Measurements from ENCODE around the gene LRRC4C.

The LRRC4C gene

DNA sequence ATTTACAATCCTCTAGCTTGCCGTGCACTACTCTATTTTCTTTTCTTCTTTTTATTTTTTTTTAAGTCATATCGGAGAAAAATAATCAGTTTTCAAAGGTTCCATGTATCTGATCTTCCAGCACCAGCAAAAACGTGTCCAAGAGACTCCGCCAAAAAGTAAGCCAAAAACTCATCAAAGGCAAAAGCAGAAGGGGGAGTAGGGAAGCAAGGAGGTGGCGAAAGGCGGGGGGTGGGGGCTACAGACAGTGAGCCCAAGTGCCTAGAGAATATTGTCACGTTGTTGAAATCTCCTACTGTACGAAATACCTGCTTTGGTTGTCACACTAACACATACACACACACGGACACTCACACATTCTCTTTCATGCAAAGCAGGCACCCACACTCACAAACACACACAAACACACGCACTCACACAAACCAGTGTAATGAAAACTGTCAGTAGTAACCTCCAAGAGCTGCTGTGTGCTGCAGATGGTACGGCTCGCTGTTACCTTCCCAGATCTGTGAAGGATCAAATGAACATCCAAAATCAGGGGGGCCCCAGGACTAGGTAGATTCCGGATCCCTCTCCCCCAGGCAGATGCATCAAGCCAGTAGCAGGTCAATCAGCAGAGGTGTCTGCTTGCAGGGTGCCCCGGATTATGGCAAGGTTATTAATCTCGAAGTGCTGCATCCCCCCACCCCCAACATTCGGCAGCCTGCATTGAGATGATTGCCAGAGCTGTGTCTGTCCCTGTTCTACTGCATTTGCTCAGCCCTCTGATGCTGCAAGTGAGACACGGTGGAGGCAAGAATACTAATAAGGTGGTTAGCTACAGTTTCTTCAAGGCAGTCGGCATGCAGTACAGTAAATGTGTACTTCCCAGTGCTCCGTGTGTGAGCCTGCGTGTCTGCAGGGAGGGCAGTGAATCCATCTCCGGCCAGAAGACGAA is at the start of gene LRRC4C:
Gene LRRC4C, minus strand, starts transcription at position 188 of the 937 bp plus-strand sequence.
- DNase-seq (ENCODE audit: low read depth, low spot score) = no peak

DNA sequence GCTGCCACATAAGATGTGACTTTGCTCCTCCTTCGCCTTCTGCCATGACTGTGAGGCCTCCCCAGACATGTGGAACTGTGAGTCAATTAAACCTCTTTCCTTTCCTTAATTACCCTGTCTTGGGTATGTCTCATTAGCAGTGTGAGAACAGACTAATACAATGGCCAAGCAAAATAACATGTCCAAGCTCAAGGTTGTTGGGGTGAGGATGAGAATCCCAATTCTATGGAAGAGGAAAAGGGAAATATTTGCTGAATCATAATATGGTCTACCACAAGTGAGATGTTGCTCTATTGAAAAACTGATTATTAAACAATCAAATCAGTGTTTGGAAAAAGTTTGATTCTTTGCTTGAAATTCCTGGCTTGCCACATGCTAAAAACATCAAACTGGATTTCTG is 48.7 kb upstream of the LRRC4C start:
- DNase-seq (ENCODE audit: low read depth, low spot score) = no peak

DNA sequence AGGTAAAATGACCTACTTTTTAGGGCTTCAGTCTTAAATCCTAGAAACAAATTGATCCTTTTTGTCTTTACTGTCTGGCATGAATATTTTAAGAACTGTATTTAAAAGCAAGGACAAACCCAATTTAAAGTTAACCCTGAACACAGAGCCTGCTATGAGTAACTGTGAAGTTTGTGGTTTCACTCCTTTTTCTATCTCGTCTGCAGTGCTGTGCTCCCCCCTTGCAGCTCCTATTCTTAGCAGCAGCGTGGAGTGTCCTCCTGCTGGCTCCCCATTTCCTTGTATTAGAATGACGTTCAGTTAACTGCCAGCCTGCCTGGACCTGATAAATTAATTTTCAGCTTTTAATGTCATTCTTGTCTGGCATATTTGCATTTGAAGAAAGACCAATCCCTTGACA is 40.0 kb upstream of the LRRC4C start:
- no peak for DNase-seq (ENCODE audit: low read depth, low spot score)

GRCh38 chr11:41498726-41499125 is 39.3 kb upstream of the LRRC4C start:
- DNase-seq (ENCODE audit: low read depth, low spot score) = no peak

- DNase-seq (ENCODE audit: low read depth, low spot score) = no peak
Measured at GRCh38 chr11:41497974-41498373, 38.5 kb upstream of the LRRC4C start.

DNA sequence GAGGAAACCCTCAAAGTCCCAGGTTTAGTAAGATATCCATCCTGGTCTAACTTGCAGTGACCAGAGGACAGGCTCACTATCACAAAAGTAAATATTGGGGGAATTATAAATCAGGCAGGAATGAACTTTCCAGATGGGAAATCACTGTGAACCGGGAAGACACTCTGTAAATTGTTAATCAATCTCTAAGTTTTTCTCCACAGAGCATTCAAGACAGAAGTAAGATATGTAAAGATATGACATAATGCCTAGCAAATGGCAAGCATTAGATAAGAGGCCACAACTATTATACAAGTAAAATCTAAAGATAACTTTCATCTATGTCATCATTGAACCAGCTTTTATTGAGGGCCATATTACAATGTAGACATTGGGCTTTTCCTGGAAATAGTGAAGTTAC is 35.3 kb upstream of the LRRC4C start:
- no peak for DNase-seq (ENCODE audit: low read depth, low spot score)

DNA sequence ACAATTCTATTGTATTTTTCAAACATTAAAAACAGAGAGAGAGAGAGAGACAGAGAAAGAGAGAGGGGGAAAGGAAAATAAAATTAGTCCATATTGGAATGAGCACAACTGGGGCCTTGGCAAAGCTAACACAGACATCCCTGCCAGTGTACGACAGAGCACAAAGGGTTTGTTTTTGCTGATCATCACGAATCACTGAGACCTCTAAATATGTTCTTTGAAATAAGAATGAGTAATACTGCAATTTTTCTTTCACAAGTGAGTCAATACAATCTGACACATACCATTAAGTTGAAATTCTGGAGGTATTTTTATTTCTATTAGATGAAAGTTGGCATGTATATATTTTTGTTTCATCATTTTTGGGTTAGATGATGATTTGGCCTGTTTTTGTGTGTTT is 27.0 kb upstream of the LRRC4C start:
- no peak for DNase-seq (ENCODE audit: low read depth, low spot score)

GRCh38 chr11:41483956-41484355 is 24.5 kb upstream of the LRRC4C start:
- DNase-seq (ENCODE audit: low read depth, low spot score) = no peak

- no peak for DNase-seq (ENCODE audit: low read depth, low spot score)
Measured at GRCh38 chr11:41479179-41479578, 19.7 kb upstream of the LRRC4C start.

GRCh38 chr11:41461057-41461681 is 1.7 kb upstream of the LRRC4C start:
- no peak for DNase-seq (ENCODE audit: low read depth, low spot score)

GRCh38 chr11:41458641-41459040 is 811 bp downstream of the LRRC4C start:
- no peak for DNase-seq (ENCODE audit: low read depth, low spot score)

GRCh38 chr11:41458154-41458553 is 1.3 kb downstream of the LRRC4C start:
- no peak for DNase-seq (ENCODE audit: low read depth, low spot score)

GRCh38 chr11:41457216-41458014 is 2.0 kb downstream of the LRRC4C start:
- no peak for DNase-seq (ENCODE audit: low read depth, low spot score)

- no peak for DNase-seq (ENCODE audit: low read depth, low spot score)
Measured at GRCh38 chr11:41456269-41456668, 3.2 kb downstream of the LRRC4C start.

GRCh38 chr11:41451011-41451410 is 8.4 kb downstream of the LRRC4C start:
- no peak for DNase-seq (ENCODE audit: low read depth, low spot score)

DNA sequence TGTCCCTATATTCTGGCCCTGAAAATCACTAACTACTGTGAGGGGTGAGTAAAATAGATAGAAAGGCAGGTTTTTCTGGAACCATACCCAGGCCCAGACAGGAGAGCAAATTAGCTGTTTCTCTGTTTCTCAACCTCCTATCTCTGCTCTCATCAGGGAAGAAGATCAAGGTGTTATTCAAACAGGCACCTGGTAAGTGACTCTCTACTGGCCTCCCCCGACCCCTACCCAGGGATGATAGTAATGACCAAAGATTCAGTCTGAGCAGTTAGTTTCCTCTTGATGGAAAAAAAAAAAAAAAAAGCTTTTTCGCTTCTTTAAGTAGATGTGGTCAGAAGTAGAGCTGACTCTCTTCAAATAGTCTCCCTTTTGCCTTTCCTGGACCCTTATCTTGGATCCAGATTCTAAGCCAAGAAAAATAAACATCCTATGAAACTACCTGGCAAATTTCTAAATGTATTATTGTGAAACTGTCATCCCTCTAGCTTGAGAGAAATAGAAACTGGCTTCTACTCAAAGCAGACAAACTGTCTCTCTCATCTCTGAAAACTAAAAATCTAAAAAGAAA is 9.9 kb downstream of the LRRC4C start:
- DNase-seq (ENCODE audit: low read depth, low spot score) = no peak

GRCh38 chr11:41446566-41446965 is 12.9 kb downstream of the LRRC4C start:
- DNase-seq (ENCODE audit: low read depth, low spot score) = no peak

DNA sequence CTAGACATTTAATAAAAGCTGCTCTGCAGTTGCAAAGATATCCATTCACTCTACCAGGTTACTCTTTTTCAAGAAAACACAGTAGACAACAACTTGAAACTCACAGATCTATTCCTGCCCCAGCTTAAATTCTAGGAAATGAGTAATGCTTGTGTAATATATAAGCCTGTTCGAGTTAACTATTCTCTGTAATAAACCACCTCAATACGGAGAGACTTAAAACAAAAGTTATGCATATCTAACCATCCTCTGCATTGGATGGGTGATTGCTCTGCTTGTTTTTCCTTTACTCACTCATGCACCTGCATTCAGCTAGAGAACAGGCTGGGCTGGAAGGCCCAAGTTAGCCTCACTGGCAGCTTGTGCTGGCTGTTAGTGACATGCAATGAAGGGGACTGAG is 13.3 kb downstream of the LRRC4C start:
- DNase-seq (ENCODE audit: low read depth, low spot score) = no peak

DNA sequence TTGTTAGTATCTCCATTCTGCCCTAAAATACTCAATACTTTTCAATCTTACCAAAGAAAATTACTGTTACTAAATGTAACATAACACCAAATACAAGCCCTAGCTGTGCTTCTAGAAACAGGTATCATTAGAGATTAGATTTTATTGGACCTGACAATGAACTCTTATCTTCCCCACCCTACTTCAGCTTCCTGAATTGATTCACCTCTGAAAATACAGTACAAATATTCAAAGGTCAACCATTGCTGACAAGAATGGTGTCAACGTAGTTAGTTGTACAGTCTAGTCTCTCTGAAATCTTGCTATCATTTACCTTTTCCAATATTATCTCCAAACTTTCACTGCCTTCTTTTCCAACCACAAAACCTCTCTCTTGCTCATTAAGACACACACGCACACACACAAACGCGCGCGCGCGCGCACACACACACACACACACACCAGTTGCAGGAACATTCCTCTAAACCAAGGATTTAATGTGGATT is 22.4 kb downstream of the LRRC4C start:
- DNase-seq (ENCODE audit: low read depth, low spot score) = no peak

DNA sequence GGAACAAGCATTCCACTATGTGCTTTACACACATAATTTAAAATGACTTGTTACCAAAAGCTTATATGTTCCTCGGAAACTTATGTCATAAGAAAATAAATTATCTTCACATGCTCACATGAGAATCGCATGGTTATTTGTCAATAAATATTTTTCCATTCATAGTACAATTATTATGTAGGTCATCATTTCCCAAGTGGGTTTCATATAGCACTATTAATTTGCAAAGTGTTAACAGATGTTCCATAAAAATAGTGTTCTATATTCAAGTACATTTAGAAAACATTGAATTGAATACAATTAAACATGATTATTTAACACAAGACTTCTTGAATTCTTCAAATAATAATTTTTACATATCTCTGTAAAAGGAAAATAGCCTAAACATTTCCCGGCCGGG is 23.9 kb downstream of the LRRC4C start:
- DNase-seq (ENCODE audit: low read depth, low spot score) = no peak

GRCh38 chr11:41431784-41432183 is 27.7 kb downstream of the LRRC4C start:
- no peak for DNase-seq (ENCODE audit: low read depth, low spot score)

DNA sequence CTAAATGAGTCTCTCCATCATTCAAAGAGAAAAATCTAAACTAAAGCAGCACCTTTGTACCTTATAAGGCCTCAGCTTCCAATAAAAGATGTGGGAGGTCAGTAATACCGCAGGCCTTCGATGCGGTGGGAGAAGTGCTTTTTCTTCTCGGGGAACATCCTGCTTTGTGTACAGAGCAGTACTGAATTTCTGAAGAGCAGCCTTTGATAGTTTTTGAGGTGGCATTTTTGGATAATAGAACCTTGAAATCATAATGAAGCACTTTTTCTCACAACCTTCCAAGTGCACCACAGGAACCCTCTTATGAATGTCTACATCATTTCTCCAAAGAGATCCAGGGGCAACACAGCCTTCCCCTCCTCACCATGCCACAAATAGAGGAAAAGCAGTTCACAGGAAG is 39.6 kb downstream of the LRRC4C start:
- no peak for DNase-seq (ENCODE audit: low read depth, low spot score)

All from brain pericyte (primary cell).